ENCODE results near the gene CEL.
A peak's percentile ranks its signal among the peaks of the same experiment; 100 is the strongest.
"Not testable (repeated sequence)": the region's sequence is repeated elsewhere in the genome, so short reads cannot be mapped to it uniquely, and the experiment has no call there.

CEL gene

GRCh38 chr9:133090187-133090586 lies 28.4 kb downstream of the CEL start:
- no peak for DNase-seq (ENCODE audit: low spot score)
- in situ Hi-C loops (cut with MboI; ENCODE audit: low sequenced_read_pairs, unreplicated experiment) = no loop called here
- no peak for TF ChIP-seq CTCF (IDR thresholded peaks at IDR 0.05; ENCODE audit: borderline replicate concordance, control extremely low read depth, extremely low read depth, insufficient read depth, missing control alignments)

GRCh38 chr9:133090752-133091385 lies 29.1 kb downstream of the CEL start:
- in situ Hi-C loops (cut with MboI; ENCODE audit: low sequenced_read_pairs, unreplicated experiment) = no loop called here
- no peak for TF ChIP-seq CTCF (IDR thresholded peaks at IDR 0.05; ENCODE audit: borderline replicate concordance, control extremely low read depth, extremely low read depth, insufficient read depth, missing control alignments)
- DNase-seq (ENCODE audit: low spot score) = no peak

GRCh38 chr9:133094351-133094750 lies 32.6 kb downstream of the CEL start:
- in situ Hi-C loops (cut with MboI; ENCODE audit: low sequenced_read_pairs, unreplicated experiment); DNase-seq (ENCODE audit: low spot score): not testable (repeated sequence)

- TF ChIP-seq CTCF (IDR thresholded peaks at IDR 0.05; ENCODE audit: borderline replicate concordance, control extremely low read depth, extremely low read depth, insufficient read depth, missing control alignments) = no peak
- DNase-seq (ENCODE audit: low spot score) = no peak
- in situ Hi-C loops (cut with MboI; ENCODE audit: low sequenced_read_pairs, unreplicated experiment) = no loop called here
Observed at GRCh38 chr9:133094842-133095393, 33.1 kb downstream of the CEL start.

- peak; percentile 17 for DNase-seq (ENCODE audit: low spot score)
- in situ Hi-C loops (cut with MboI; ENCODE audit: low sequenced_read_pairs, unreplicated experiment) = no loop called here
- no peak for TF ChIP-seq CTCF (IDR thresholded peaks at IDR 0.05; ENCODE audit: borderline replicate concordance, control extremely low read depth, extremely low read depth, insufficient read depth, missing control alignments)
Observed at GRCh38 chr9:133098104-133098754, 36.4 kb downstream of the CEL start.

GRCh38 chr9:133098871-133099270 lies 37.1 kb downstream of the CEL start:
- TF ChIP-seq CTCF (IDR thresholded peaks at IDR 0.05; ENCODE audit: borderline replicate concordance, control extremely low read depth, extremely low read depth, insufficient read depth, missing control alignments) = no peak
- DNase-seq (ENCODE audit: low spot score) = no peak
- in situ Hi-C loops (cut with MboI; ENCODE audit: low sequenced_read_pairs, unreplicated experiment) = no loop called here
